DMS153 treated with DMSO at 0.1 percent for 48 hours (cell line): ENCODE measurements around the gene IPO7.
"Not testable (repeated sequence)": the region's sequence is repeated elsewhere in the genome, so short reads cannot be mapped to it uniquely, and the experiment has no call there.

Source experiments
- DNase-seq: peaks from one replicate; lab custom pipeline; 2025; ENCODE audit not compliant: unreplicated experiment; lab: John Stamatoyannopoulos, UW

IPO7 gene

DNA sequence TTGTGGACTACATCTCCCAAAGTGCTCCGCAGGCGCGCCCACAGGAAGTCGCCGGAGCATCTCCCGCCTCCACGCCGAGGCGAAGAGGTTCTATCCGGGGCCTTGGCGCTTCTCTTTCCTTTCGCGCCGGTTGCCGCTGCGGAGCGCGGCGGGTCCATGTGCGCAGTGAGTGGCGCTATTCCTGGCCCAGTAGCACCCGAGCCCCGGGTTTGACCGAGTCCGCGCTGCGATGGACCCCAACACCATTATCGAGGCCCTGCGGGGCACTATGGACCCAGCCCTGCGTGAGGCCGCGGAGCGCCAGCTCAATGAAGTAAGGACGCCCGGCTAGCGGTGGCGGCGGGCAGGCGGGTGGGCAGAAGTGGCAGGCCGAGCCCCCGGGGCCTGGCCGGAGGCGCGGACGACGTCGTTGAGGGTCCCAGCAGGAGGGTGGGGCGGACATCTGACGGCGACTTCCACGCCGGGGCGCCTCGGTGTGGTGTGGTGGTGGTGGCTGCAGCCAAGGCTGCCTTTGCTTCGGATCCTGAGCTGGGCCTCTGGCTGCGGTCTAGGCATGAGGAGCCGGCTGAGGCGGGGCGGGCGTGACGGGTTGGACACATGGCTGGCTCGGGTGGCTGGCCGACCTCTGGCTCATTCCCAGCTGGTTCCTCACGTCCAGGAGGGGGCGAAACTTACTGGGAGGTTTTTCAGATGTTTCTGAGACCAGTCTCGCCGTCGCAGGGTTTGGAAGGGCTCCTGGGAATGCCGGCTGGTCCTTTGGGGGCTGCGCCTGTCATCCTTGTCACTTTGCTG, at the start of gene IPO7:
Gene IPO7 (plus strand): TSS at position 118 of the 792 bp plus-strand sequence. CDS start 112 bp downstream, at position 230.
- DNase-seq, result peak; percentile 70

DNA sequence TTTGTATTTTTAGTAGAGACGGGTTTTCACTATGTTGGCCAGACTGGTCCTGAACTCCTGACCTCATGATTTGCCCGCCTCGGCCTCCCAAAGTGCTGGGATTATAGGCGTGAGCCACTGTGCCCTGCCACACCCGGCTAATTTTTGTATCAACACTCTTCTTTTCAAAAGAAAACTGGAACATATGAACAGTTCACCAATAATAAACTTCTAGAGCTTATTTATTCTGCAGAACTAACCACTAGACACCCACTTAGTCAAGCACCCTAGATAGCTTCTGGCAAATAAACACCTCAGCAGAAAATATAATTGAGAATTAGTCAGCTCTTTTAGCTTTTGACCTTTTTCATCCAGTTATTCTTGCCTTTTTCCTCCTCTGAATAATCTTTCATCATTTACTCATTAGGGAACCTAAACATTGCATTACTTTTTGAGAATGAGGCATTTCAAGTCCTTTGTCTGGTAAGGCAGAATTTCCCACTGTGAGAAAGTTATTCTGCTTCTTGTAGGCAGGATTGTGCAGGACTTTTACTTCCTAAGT, 42.7 kb upstream of the IPO7 start:
- no peak for DNase-seq

GRCh38 chr11:9344061-9344680, 40.3 kb upstream of the IPO7 start:
- DNase-seq, result no peak

DNA sequence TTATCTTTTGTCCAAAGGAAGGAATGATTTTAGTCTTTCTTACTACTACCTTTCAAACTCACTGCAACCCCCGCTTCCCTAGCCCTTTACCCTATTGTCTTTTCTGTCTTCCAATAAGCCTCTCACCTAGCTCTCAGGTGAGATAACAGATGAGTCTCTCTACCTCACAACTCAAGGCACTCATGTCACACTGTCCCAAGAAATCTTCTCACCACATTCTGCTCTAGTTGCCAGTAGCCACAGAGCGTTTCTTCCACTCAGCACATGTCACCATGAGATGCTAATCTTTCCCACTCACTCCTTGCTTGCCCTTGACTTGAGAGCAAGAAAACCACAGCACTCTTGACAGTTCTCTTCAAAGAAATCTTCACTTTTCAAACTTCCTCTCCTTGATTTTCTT, 37.4 kb upstream of the IPO7 start:
- DNase-seq, result no peak

DNA sequence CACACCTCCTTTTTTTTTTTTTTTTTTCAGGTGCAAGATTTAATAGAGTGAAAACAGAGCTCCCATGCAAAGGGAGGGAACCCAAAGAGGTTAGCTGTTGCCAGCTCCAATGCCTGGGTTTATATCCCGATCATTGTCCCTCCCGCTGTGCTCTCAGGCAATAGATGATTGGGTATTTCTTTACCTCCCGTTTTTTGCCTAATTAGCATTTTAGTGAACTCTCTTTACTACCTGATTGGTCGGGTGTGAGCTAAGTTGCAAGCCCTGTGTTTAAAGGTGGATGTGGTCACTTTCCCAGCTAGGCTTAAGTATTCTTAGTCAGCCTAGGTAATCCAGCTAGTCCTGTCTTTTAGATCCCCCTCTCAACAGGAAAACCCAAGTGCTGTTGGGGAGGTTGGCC, 36.7 kb upstream of the IPO7 start:
- not testable (repeated sequence) for DNase-seq

DNA sequence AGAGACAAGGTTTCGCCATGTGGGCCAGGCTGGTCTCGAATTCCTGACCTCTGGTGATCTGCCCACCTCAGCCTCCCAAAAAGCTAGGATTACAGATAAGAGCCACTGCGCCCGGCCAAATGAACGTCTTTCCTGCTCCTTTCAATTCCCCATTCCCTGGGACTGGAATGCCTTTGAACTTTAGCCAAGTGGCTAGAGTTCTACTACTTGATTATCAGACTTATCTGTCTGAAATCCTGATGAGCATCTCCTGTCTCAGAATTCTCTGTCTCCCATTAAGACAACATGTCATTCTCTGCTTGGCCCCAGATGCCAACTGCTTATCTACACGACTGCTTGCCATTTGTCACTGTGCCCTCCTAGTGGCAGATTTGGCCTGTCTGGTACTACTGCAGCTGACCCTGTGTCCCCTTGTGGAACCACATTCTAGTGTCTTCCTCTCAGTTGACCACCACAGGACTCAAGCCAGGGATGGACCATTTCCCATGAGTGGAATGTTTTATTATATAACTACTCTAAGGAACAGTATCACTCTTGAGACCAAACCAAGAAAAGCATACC, 33.1 kb upstream of the IPO7 start:
- no peak for DNase-seq

- no peak for DNase-seq
Measured at GRCh38 chr11:9357041-9357440, 27.4 kb upstream of the IPO7 start.

- DNase-seq, result not testable (repeated sequence)
Measured at GRCh38 chr11:9360862-9361622, 23.4 kb upstream of the IPO7 start.

DNA sequence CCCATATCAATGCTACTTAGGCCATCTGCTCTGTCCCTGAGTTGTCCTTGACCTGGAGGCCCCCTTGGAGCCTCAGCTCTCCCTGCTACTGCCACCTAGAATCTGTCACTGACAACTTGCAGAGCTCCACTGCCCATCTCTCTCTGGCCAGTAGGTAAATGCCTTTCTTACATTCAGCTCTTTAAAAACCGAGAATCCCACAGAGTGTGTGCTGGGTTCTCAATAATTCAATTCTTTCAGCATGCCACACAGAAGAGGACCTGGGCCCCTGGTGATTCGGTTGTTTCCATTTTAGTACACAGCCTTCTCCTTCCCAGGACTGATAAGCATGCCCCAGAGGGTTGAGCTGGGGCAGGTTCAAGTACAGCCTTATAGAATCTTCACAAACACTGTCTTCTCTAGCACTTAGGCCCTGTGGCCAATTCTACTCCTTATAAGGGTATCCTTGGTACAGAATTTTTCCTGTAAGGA, 22.0 kb upstream of the IPO7 start:
- no peak for DNase-seq

GRCh38 chr11:9363954-9364912, 20.2 kb upstream of the IPO7 start:
- DNase-seq, result peak; percentile 65

DNA sequence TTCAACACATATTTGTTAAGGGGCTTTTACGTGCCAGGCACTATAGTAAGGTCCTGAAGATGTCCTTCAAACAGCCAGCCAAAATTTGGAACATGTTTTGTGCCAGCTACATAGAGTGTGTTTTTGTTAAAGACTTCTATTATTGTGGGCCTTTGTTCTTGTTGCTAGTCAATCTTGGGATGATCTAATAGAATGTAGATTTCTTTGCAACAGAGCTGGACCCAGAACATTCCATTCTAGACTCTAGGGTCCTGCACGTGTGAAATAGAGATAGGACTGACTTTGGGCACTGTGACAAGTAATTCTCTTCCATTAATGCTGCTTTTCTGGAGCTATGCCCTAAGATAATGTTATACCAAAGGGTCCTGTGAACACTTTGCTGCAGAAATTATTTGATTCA, 16.9 kb upstream of the IPO7 start:
- no peak for DNase-seq

GRCh38 chr11:9377036-9377435, 7.4 kb upstream of the IPO7 start:
- DNase-seq, result no peak

- DNase-seq, result no peak
Measured at GRCh38 chr11:9379041-9379440, 5.4 kb upstream of the IPO7 start.

DNA sequence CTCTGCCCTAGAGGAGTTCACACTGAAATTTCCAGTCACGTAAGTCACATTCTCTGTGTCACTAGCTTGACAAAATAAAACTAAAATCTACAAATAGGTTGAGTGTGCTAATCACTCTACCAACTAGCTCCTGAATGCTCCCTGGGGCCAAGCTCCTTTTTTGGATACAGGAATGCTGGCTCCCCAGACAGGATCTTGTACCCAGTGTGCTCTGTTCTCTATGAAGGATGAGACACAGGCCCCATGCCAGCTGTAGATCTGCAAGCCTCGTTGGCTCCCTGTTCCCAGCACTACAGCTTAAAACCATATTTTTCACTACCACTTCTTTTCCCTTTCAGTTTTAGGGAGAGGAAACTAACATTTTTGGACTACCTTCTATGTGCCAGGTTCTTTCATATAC, 3.7 kb upstream of the IPO7 start:
- DNase-seq, result no peak

DNA sequence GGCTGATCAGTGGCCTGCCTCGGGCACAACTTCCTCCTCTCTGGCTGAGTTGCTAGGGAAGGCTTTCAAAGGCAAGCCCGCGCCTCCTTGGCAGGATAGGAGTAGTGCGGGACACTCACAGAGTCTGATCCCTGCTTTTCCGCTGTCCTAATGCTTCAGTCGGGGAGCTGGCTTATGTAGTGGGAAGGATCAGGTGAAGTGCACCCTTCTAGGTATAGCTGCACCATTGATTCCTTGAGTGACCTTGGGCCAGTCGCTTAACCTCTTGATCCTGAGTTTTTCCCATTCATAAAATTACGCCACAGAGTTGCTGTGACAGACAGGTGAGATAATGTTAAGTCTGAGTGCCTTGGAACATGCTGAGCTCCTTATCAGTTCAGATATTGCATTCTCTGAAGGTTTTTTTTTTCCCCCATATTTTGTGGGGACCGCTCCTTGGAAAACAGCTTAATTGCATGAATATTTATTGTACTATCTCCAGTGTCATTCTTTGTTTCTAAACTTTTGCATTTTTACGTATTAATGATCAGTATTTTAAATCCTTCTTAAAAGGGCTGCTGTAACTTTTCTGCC, 961 bp downstream of the IPO7 start:
- DNase-seq, result no peak

DNA sequence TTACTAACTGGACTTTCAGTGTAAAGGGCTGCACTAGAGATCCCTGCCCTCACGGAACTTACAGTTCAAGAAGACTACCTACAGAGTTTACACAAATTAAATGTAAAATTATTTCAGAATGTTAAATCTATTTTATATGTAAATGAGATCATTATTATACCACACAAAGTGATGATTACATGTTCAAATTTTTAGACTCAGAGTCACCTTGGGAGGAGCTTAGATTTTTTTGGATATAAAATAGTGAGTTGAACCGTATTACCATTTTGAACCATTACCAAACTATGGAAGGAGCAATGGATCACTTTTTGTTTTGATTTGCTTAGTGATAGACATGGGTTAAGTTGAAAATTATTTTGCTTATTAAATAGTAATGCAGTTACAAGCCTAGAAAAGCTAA, 1.6 kb downstream of the IPO7 start:
- no peak for DNase-seq

- DNase-seq, result no peak
Measured at GRCh38 chr11:9386901-9387300, 2.4 kb downstream of the IPO7 start.

DNA sequence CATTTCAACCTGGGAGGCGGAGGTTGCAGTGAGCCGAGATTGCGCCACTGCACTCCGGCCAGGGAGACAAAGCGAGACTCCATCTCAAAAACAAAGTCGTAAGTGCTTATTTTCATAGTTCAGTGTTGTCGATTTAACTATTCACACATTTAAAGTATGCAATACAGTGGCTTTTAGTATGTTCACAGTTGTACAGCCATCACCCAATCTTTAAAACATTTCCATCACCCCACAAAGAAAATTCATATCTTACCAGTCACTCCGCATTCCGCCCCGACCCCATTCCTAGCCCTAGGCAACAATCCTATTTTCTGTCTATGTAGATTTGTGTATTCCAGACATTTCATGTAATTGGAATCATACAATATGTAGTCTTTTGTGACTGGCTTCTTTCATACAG, 11.9 kb downstream of the IPO7 start:
- DNase-seq, result no peak

DNA sequence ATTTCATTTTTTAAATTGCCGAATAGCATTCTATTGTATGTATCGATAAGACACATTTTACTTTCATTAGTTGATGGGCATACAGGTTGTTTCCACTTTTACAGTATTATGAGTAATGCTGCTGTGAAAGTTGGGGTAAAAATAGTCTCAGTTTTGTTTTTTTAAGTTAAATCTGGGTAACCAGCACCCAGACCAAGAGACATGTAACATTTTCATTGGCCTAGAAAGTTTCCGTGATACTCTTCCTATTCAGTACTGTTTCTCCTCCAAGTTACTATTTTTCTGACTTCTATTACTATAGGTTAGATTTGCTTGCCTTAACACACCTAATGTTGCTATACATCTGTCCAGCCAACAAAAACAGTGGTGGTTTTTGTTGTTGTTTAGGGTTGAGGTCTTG, 12.3 kb downstream of the IPO7 start:
- no peak for DNase-seq
